Measurements from ENCODE around the gene PARP15.

Gene PARP15

GRCh38 chr3:122671553-122671952 is 94.1 kb downstream of the PARP15 start:
- DNase-seq (ENCODE audit: insufficient read length, low spot score), result no peak
- no peak for FAIRE-seq
- no peak for TF ChIP-seq CTCF (IDR thresholded peaks at IDR 0.05; ENCODE audit: insufficient read depth, missing control alignments)

GRCh38 chr3:122674339-122674738 is 96.9 kb downstream of the PARP15 start:
- TF ChIP-seq CTCF (IDR thresholded peaks at IDR 0.05; ENCODE audit: insufficient read depth, missing control alignments), result no peak
- DNase-seq (ENCODE audit: insufficient read length, low spot score) (no peak), FAIRE-seq (no peak)

- FAIRE-seq, result no peak
- TF ChIP-seq CTCF (IDR thresholded peaks at IDR 0.05; ENCODE audit: insufficient read depth, missing control alignments), result no peak
- DNase-seq (ENCODE audit: insufficient read length, low spot score), result no peak
These were observed 99.3 kb downstream of the PARP15 start for GRCh38 chr3:122676759-122677158.

GRCh38 chr3:122677216-122677615 is 99.8 kb downstream of the PARP15 start:
- DNase-seq (ENCODE audit: insufficient read length, low spot score) (no peak), FAIRE-seq (no peak)
- no peak for TF ChIP-seq CTCF (IDR thresholded peaks at IDR 0.05; ENCODE audit: insufficient read depth, missing control alignments)

GRCh38 chr3:122678506-122678905 is 101.1 kb downstream of the PARP15 start:
- DNase-seq (ENCODE audit: insufficient read length, low spot score), result no peak
- FAIRE-seq, result no peak

GRCh38 chr3:122679085-122679881 is 101.8 kb downstream of the PARP15 start:
- peak; percentile 91 for TF ChIP-seq CTCF (IDR thresholded peaks at IDR 0.05; ENCODE audit: insufficient read depth, missing control alignments)
- no peak for DNase-seq (ENCODE audit: insufficient read length, low spot score)
- no peak for FAIRE-seq

More at GRCh38 chr3:122678506-122678905, 101.1 kb downstream of the PARP15 start:
- no peak for TF ChIP-seq CTCF (IDR thresholded peaks at IDR 0.05; ENCODE audit: insufficient read depth, missing control alignments)

GRCh38 chr3:122679882-122680474 is 102.5 kb downstream of the PARP15 start:
- TF ChIP-seq CTCF (IDR thresholded peaks at IDR 0.05; ENCODE audit: insufficient read depth, missing control alignments), result no peak
- no peak for DNase-seq (ENCODE audit: insufficient read length, low spot score)
- FAIRE-seq, result no peak
